Prostate gland (tissue), 2 donors: Measurements from ENCODE around the gene FBXO17. TPM values are rescaled to one million over a fixed set of nuclear protein-coding genes. Genes with fewer than 3 reads are reported as not detected.
"Not testable (repeated sequence)": the region's sequence is repeated elsewhere in the genome, so short reads cannot be mapped to it uniquely, and the experiment has no call there.

Source experiments
- DNase-seq: peaks from one replicate; pipeline ENCODE4 v3.0.0-alpha.2; 2019; ENCODE audit warnings: low spot score
- H3K27ac ChIP-seq, 2 donors: fragments of 200-600 bp; sonication (generic); 2 replicates each; pipeline ENCODE4 v1.5.1; 2017 to 2019
- H3K27me3 ChIP-seq: fragments of 200-600 bp; sonication (generic); replicated peaks from 2 replicates; pipeline ENCODE4 v1.5.1; 2019; ENCODE audit not compliant: insufficient read depth
- H3K36me3 ChIP-seq, 2 donors: fragments of 200-600 bp; sonication (generic); 1 replicate in 1 of 2; 2 replicates in 1 of 2; pipeline versions ENCODE4 v1.5.1 to v1.8.1; 2017 to 2019
- H3K4me1 ChIP-seq: fragments of 200-600 bp; sonication (generic); replicated peaks from 2 replicates; pipeline ENCODE4 v1.5.1; 2019
- H3K4me3 ChIP-seq, 2 donors: fragments of 200-600 bp; sonication (generic); 2 replicates each; pipeline ENCODE4 v1.5.1; 2017 to 2019
- H3K9me3 ChIP-seq: fragments of 200-600 bp; sonication (generic); 2 replicates; pipeline ENCODE4 v1.5.1; 2017
- CTCF ChIP-seq, 4 experiments: fragments of 200-600 bp in 2 of 4; fragments of 450-650 bp in 2 of 4; sonication (generic) in 2 of 4; IDR thresholded peaks; 1 replicate in 3 of 4; 2 replicates in 1 of 4; pipeline ENCODE4 v1.5.1; 2016 to 2019; ENCODE audit warnings: antibody characterized with exemption in 4 of 4, mild to moderate bottlenecking in 2 of 4, moderate library complexity in 2 of 4
- POLR2A ChIP-seq: fragments of 450-650 bp; IDR thresholded peaks from one replicate; pipeline ENCODE4 v1.6.1; 2016; ENCODE audit warnings: antibody characterized with exemption, mild to moderate bottlenecking
- POLR2AphosphoS5 ChIP-seq: sonication (generic); formaldehyde crosslinking; IDR thresholded peaks from one replicate; pipeline ENCODE4 v1.6.1; 2017; ENCODE audit warnings: antibody characterized with exemption
- WGBS: methylation state at CpG from one replicate; pipeline ENCODE4 v1.1.5; 2018; 5-methylcytosine and 5-hydroxymethylcytosine counted together
- intact Hi-C: fragments of 100-400 bp; cut with DNase I; formaldehyde crosslinking; loops from one replicate; pipeline ENCODE4 v1.14.2; 2022
- total RNA-seq, 2 donors: library from RNA; depleted of rRNA; stranded (reverse); fragments of >200 nt; gene quantifications; one replicate each; pipeline ENCODE4 v1.1.0, GENCODE V29; 2016

The FBXO17 gene
- total RNA-seq, 2 donors from 2014 or later: 25.9 to 40.5 TPM

GRCh38 chr19:38945562-38946228 lies 29.8 kb downstream of the FBXO17 start:
- Histone ChIP-seq H3K4me1 (peaks cover 7% of the 10 kb centered on the region), H3K4me3 (no peak overlapping the region), H3K27ac (no peak overlapping the region), H3K9me3 (no peaks in the 10 kb centered on the region), H3K36me3 (no peaks in the 10 kb centered on the region), H3K27me3 (no peaks in the 10 kb centered on the region)
- intact Hi-C loops: no loop called here
- DNase-seq: no peak
- no peak for TF ChIP-seq POLR2AphosphoS5
- no peak for TF ChIP-seq CTCF (IDR thresholded peaks at IDR 0.05)
- no peak for TF ChIP-seq POLR2A
- WGBS: 88% methylated on average over 3 of the region's 3 CpGs

GRCh38 chr19:38944981-38945506 lies 30.5 kb downstream of the FBXO17 start:
- no peak overlapping the region for H3K27ac ChIP-seq
- H3K4me1 ChIP-seq: peaks cover 2% of the 10 kb centered on the region
- H3K36me3 ChIP-seq: no peaks in the 10 kb centered on the region
- H3K9me3 ChIP-seq: no peaks in the 10 kb centered on the region
- H3K4me3 ChIP-seq: no peak overlapping the region
- no peak for DNase-seq
- H3K27me3 ChIP-seq: no peaks in the 10 kb centered on the region
- TF ChIP-seq POLR2A (no peak), CTCF (IDR thresholded peaks at IDR 0.05) (no peak), POLR2AphosphoS5 (no peak)
- 97% methylated on average over 10 of the region's 12 CpGs for WGBS
- intact Hi-C loops: no loop called here

GRCh38 chr19:38942471-38943181 lies 32.9 kb downstream of the FBXO17 start:
- intact Hi-C loops: no loop called here
- no peak overlapping the region for H3K27ac ChIP-seq
- no peaks in the 10 kb centered on the region for H3K27me3 ChIP-seq
- H3K4me1 ChIP-seq: no peaks in the 10 kb centered on the region
- WGBS: 85% methylated on average over 20 of the region's 20 CpGs
- TF ChIP-seq CTCF (IDR thresholded peaks at IDR 0.05) (no peak), POLR2A (no peak), POLR2AphosphoS5 (no peak)
- DNase-seq: no peak
- H3K36me3 ChIP-seq: no peaks in the 10 kb centered on the region
- H3K4me3 ChIP-seq: no peak overlapping the region
- no peaks in the 10 kb centered on the region for H3K9me3 ChIP-seq

GRCh38 chr19:38941979-38942378 lies 33.6 kb downstream of the FBXO17 start:
- Histone ChIP-seq H3K36me3 (no peaks in the 10 kb centered on the region), H3K4me1 (no peaks in the 10 kb centered on the region), H3K27ac (no peak overlapping the region), H3K4me3 (no peak overlapping the region), H3K9me3 (no peaks in the 10 kb centered on the region), H3K27me3 (no peaks in the 10 kb centered on the region)
- intact Hi-C loops: no loop called here
- no peak for DNase-seq
- TF ChIP-seq POLR2A (no peak), POLR2AphosphoS5 (no peak), CTCF (IDR thresholded peaks at IDR 0.05) (no peak)
- WGBS: 82% methylated on average over 2 of the region's 2 CpGs

- H3K27ac ChIP-seq, H3K36me3 ChIP-seq, intact Hi-C loops, H3K4me3 ChIP-seq, H3K27me3 ChIP-seq, H3K9me3 ChIP-seq, H3K4me1 ChIP-seq, DNase-seq: not testable (repeated sequence)
- WGBS: 81% methylated on average over 5 of the region's 5 CpGs
These were observed 34.1 kb downstream of the FBXO17 start for GRCh38 chr19:38941466-38941865.
